SK-N-SH treated with all-trans-retinoic acid at 6 μM for 48 hours (cell line): ENCODE results near the gene SUGP1.

Experiments
- ATAC-seq: fragments of 200-7000 bp; cut with Tn5 transposase; 3 replicates; pipeline ENCODE4 v1.9.1; 2020; ENCODE audit warnings: mild to moderate bottlenecking, moderate library complexity
- ARNTL ChIP-seq: fragments of 450-650 bp; formaldehyde crosslinking; IDR thresholded peaks from 2 replicates; pipeline ENCODE4 v1.5.0; 2020; ENCODE audit warnings: low read depth, mild to moderate bottlenecking, moderate library complexity, borderline replicate concordance
- BACH2 ChIP-seq: fragments of 250-450 bp; sonication (Bioruptor Pico); IDR thresholded peaks from 2 replicates; pipeline ENCODE4 v1.9.0; 2021; ENCODE audit warnings: mild to moderate bottlenecking, borderline replicate concordance
- CREB5 ChIP-seq: fragments of 250-450 bp; sonication (Bioruptor Pico); IDR thresholded peaks from 2 replicates; pipeline ENCODE4 v1.5.1; 2020; ENCODE audit warnings: low read depth, mild to moderate bottlenecking, moderate library complexity
- CSDC2 ChIP-seq: fragments of 250-450 bp; sonication (Bioruptor Pico); IDR thresholded peaks from 2 replicates; pipeline ENCODE4 v1.5.0; 2020; ENCODE audit warnings: mild to moderate bottlenecking, moderate library complexity
- ESRRG ChIP-seq: fragments of 250-450 bp; sonication (Bioruptor Pico); IDR thresholded peaks from 2 replicates; pipeline ENCODE4 v1.6.1; 2021; ENCODE audit warnings: mild to moderate bottlenecking
- GLIS3 ChIP-seq: fragments of 250-450 bp; sonication (Bioruptor Pico); IDR thresholded peaks from 2 replicates; pipeline ENCODE4 v1.5.0; 2020; ENCODE audit warnings: mild to moderate bottlenecking, moderate library complexity
- ISL1 ChIP-seq: fragments of 250-450 bp; sonication (Bioruptor Pico); IDR thresholded peaks from 2 replicates; pipeline ENCODE4 v2.1.2; 2022; ENCODE audit warnings: mild to moderate bottlenecking, moderate library complexity
- OSR1 ChIP-seq: fragments of 250-450 bp; sonication (Bioruptor Pico); IDR thresholded peaks from 2 replicates; pipeline ENCODE4 v1.8.0; 2022; ENCODE audit warnings: moderate library complexity, mild to moderate bottlenecking, inconsistent platforms
- PATZ1 ChIP-seq: fragments of 250-450 bp; sonication (Bioruptor Pico); IDR thresholded peaks from 2 replicates; pipeline ENCODE4 v1.8.0; 2020; ENCODE audit warnings: mild to moderate bottlenecking, moderate library complexity, borderline replicate concordance
- PPARA ChIP-seq: fragments of 250-450 bp; sonication (Bioruptor Pico); IDR thresholded peaks from 2 replicates; pipeline ENCODE4 v1.5.0; 2020; ENCODE audit warnings: mild to moderate bottlenecking, borderline replicate concordance
- SNAI2 ChIP-seq: fragments of 250-450 bp; sonication (Bioruptor Pico); IDR thresholded peaks from 2 replicates; pipeline ENCODE4 v1.5.0; 2020; ENCODE audit warnings: mild to moderate bottlenecking, moderate library complexity
- TCF4 ChIP-seq: fragments of 250-450 bp; sonication (Bioruptor Pico); IDR thresholded peaks from 2 replicates; pipeline ENCODE4 v1.8.0; 2021; ENCODE audit warnings: mild to moderate bottlenecking, moderate library complexity, borderline replicate concordance
- TOX ChIP-seq: fragments of 250-450 bp; sonication (Bioruptor Pico); IDR thresholded peaks from 2 replicates; pipeline ENCODE4 v1.8.0; 2021; ENCODE audit warnings: mild to moderate bottlenecking, moderate library complexity, borderline replicate concordance
- ZC3H10 ChIP-seq: fragments of 250-450 bp; sonication (Bioruptor Pico); IDR thresholded peaks from 2 replicates; pipeline ENCODE4 v1.5.1; 2021; ENCODE audit warnings: mild to moderate bottlenecking, moderate library complexity
- ZFP3 ChIP-seq: fragments of 250-450 bp; sonication (Bioruptor Pico); IDR thresholded peaks from 2 replicates; pipeline ENCODE4 v1.5.0; 2020; ENCODE audit warnings: mild to moderate bottlenecking, moderate library complexity
- ZFP30 ChIP-seq: fragments of 450-650 bp; formaldehyde crosslinking; IDR thresholded peaks from 2 replicates; pipeline ENCODE4 v1.5.0; 2022; ENCODE audit warnings: mild to moderate bottlenecking, moderate library complexity
- ZNF565 ChIP-seq: fragments of 450-650 bp; formaldehyde crosslinking; conservative IDR thresholded peaks from 2 replicates; pipeline ENCODE4 v1.5.0; 2020; ENCODE audit warnings: low read depth, mild to moderate bottlenecking, moderate library complexity
- ZNF70 ChIP-seq: fragments of 450-650 bp; formaldehyde crosslinking; IDR thresholded peaks from 2 replicates; pipeline ENCODE4 v1.5.0; 2020; ENCODE audit warnings: mild to moderate bottlenecking, moderate library complexity
- ZNF8 ChIP-seq: fragments of 450-650 bp; formaldehyde crosslinking; IDR thresholded peaks from 2 replicates; pipeline ENCODE4 v1.5.0; 2020; ENCODE audit warnings: mild to moderate bottlenecking, moderate library complexity
- TF ChIP-seq, protein P1 (sequence below): fragments of 250-450 bp; sonication (Bioruptor Pico); IDR thresholded peaks from 2 replicates; pipeline ENCODE4 v1.5.0; 2020; ENCODE audit warnings: mild to moderate bottlenecking, moderate library complexity
- TF ChIP-seq, protein P2 (sequence below): fragments of 250-450 bp; sonication (Bioruptor Pico); IDR thresholded peaks from 2 replicates; pipeline ENCODE4 v1.5.1; 2021; ENCODE audit warnings: mild to moderate bottlenecking, moderate library complexity

SUGP1 gene

GRCh38 chr19:19274716-19275565 lies 45.4 kb downstream of the SUGP1 start:
- TF ChIP-seq ZNF70 (CRISPR knock-in tag) (no peak), PPARA (CRISPR knock-in tag) (no peak), SNAI2 (CRISPR knock-in tag) (no peak), ZNF8 (CRISPR knock-in tag) (no peak), ISL1 (CRISPR knock-in tag) (no peak), ZC3H10 (no peak), TOX (CRISPR knock-in tag) (no peak)
- TF ChIP-seq, protein P1, sequence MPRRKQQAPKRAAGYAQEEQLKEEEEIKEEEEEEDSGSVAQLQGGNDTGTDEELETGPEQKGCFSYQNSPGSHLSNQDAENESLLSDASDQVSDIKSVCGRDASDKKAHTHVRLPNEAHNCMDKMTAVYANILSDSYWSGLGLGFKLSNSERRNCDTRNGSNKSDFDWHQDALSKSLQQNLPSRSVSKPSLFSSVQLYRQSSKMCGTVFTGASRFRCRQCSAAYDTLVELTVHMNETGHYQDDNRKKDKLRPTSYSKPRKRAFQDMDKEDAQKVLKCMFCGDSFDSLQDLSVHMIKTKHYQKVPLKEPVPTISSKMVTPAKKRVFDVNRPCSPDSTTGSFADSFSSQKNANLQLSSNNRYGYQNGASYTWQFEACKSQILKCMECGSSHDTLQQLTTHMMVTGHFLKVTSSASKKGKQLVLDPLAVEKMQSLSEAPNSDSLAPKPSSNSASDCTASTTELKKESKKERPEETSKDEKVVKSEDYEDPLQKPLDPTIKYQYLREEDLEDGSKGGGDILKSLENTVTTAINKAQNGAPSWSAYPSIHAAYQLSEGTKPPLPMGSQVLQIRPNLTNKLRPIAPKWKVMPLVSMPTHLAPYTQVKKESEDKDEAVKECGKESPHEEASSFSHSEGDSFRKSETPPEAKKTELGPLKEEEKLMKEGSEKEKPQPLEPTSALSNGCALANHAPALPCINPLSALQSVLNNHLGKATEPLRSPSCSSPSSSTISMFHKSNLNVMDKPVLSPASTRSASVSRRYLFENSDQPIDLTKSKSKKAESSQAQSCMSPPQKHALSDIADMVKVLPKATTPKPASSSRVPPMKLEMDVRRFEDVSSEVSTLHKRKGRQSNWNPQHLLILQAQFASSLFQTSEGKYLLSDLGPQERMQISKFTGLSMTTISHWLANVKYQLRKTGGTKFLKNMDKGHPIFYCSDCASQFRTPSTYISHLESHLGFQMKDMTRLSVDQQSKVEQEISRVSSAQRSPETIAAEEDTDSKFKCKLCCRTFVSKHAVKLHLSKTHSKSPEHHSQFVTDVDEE (CRISPR knock-in tag): no peak
- TF ChIP-seq, protein P2, sequence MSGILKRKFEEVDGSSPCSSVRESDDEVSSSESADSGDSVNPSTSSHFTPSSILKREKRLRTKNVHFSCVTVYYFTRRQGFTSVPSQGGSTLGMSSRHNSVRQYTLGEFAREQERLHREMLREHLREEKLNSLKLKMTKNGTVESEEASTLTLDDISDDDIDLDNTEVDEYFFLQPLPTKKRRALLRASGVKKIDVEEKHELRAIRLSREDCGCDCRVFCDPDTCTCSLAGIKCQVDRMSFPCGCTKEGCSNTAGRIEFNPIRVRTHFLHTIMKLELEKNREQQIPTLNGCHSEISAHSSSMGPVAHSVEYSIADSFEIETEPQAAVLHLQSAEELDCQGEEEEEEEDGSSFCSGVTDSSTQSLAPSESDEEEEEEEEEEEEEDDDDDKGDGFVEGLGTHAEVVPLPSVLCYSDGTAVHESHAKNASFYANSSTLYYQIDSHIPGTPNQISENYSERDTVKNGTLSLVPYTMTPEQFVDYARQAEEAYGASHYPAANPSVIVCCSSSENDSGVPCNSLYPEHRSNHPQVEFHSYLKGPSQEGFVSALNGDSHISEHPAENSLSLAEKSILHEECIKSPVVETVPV (CRISPR knock-in tag): no peak
- ATAC-seq: no peak

DNA sequence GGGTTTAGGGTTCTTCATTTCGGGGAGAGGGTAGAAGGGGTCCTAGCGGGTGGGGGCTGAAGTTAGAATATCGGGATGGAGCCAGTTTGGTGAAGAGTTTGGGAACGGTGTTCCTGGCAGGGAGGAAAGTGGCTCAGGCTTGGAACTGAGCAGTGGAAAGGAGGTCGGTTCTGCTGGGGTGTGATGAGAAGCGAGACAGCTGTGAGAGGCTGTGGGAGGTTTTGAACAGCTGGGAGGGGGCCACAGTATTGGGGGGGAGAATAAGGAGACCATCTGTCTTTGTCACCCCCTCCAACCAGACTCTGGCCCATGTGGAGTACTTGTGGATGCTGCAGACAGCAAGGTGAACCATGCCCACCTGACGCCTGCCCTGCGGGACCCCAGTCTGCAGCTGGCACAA lies 46.2 kb downstream of the SUGP1 start:
- TF ChIP-seq ZNF565 (CRISPR knock-in tag) (no peak), TCF4 (no peak), GLIS3 (CRISPR knock-in tag) (no peak), ZFP30 (CRISPR knock-in tag) (no peak), ZNF70 (CRISPR knock-in tag) (no peak), ESRRG (CRISPR knock-in tag) (no peak), ZNF8 (CRISPR knock-in tag) (no peak), ARNTL (CRISPR knock-in tag) (no peak), TOX (CRISPR knock-in tag) (no peak), PPARA (CRISPR knock-in tag) (no peak), CSDC2 (CRISPR knock-in tag) (no peak), ZFP3 (CRISPR knock-in tag) (no peak), ISL1 (CRISPR knock-in tag) (no peak), BACH2 (CRISPR knock-in tag) (no peak), PATZ1 (CRISPR knock-in tag) (no peak)
- TF ChIP-seq, protein P2 (CRISPR knock-in tag): no peak
- no peak for ATAC-seq

GRCh38 chr19:19271828-19272599 lies 48.3 kb downstream of the SUGP1 start:
- ATAC-seq: no peak
- TF ChIP-seq OSR1: no peak
- no peak for TF ChIP-seq ZC3H10
- TF ChIP-seq ZNF8 (CRISPR knock-in tag): no peak
- TF ChIP-seq CREB5 (CRISPR knock-in tag): no peak
- TF ChIP-seq TOX (CRISPR knock-in tag): no peak
- no peak for TF ChIP-seq PATZ1 (CRISPR knock-in tag)
- TF ChIP-seq, protein P2 (CRISPR knock-in tag): no peak
- no peak for TF ChIP-seq BACH2 (CRISPR knock-in tag)
- no peak for TF ChIP-seq TCF4
